AG08396 (cell line): Measurements from ENCODE around the gene SBF2.

Experiments
- DNase-seq: peaks from one replicate; pipeline ENCODE4 v3.0.0; 2012; ENCODE audit warnings: low spot score, mixed read lengths

SBF2 gene

DNA sequence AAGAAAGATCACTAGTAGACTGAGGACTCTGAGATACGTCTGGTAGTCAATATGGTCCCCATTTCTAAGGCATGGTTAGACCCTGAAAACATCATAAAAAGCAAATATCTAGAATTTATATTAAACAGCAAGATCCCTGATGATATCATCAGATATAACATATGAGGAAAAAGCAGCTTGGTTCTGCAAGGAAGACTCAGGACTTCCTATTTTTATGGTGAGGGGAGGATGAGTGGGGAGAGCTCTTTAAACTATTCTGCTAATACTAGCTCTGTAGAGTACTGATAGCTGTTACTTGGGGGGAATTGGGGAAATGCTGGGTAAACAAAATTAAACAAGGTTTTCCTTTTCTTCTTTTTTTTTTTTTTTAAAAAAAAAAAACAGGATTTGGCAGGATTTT, 394.3 kb downstream of the SBF2 start:
- DNase-seq = no peak

DNA sequence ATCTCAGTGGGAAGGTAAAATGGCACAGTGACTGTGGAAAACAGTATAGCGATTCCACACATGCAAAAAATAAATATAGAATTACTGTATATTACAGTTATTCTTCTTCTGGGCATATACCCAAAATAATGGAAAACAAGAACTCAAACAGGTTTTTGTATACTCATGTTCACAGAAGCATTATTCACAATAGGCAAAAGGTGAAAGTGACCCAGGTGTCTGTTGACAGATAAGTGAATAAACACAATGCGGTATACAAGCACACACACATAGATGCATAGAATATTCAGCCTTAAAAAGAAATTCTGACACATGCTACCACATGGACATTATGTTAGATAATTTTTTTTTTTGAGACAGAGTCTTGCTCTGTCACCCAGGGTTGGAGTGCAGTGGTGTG, 397.1 kb downstream of the SBF2 start:
- no peak for DNase-seq

DNA sequence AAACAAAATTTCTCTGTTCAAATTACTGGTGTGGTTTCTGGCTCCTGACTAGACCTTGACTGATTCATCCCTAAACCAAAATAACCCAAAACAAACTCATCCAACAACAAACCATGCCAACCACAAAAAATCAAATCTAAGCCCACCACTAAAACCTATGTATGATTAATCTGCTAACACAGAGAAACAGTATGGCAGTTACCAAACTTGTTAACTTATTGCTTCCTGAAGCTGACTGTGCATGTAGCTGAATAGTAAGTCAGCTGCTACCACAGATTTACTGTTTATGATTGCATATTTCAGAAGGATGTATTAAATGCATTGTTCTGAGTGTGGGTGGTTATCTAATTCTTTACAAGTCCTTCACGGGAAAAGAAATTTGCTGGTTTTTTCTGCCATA, 399.0 kb downstream of the SBF2 start:
- DNase-seq = no peak

DNA sequence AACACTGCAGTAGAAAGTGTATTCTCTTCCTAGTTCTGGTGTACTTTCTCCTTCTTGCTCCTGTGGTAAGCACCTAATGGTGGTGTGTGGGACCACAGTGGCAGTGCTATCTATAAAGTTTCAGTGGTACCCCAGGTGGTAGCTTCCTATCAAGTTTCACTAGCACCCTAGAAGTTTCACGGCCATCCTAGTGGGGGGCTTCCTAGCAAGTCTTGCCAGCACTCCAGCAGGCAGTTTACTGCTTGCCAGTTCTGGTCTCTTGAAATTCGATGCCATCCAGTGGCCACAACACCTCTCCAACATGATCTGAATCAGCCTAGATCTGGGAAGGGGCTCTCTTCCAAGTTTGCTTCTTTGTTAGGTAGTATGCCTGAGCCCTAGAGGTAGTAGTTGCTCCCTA, 400.5 kb downstream of the SBF2 start:
- no peak for DNase-seq

DNA sequence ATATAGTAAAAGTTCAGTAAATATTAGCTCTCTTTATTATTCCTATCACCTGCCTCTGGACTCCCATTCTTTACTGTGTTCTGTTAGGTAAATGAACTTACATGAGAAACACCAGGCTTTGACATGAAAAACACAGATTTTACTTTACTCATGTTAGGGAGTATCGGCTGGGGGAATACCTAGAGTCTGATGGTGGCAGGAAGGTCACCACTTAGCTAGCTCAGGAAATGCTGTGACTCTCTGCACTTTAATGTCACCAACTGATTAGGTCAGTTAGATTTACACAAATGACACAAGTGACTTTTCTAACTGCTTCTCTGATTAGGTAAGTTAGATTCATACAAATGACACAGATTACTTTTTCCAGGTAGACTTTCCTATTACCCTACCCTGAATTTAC, 405.1 kb downstream of the SBF2 start:
- no peak for DNase-seq

DNA sequence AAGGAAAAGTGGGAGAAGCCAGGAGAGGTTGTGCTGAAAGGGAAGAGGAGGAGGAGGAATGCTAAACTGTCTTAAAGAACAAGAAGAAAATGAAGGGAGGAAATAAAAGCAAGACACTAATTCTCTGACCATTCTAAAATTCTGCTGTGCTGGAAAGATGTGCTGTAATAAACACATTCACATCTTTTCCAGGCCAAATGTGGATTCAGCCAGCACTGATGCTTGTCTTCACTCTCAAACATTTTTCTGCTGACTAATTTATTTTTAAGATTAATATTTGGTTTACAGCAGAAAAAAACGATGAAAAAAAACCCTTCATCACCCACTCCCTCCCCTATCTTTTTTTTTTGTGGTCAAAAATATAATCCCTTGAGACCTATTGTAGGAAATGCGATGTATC, 406.5 kb downstream of the SBF2 start:
- no peak for DNase-seq

DNA sequence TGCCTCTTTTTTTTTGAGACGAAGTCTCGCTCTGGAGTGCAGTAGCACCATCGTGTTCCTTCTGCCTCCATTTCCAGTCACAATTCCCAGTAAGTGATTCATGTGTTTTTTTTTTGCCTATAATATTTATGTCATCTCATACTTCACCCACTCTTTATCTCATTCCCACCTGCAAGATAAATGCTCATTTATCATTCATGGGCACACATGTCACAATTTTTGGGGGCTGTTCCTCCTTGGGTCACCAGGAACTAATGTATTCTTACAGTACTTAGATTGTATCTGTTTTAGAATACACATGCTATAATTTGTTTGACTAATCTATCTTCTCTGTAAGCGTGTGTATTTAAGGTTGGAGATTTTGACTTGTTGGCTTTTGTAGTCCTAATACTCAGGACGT, 407.4 kb downstream of the SBF2 start:
- no peak for DNase-seq

DNA sequence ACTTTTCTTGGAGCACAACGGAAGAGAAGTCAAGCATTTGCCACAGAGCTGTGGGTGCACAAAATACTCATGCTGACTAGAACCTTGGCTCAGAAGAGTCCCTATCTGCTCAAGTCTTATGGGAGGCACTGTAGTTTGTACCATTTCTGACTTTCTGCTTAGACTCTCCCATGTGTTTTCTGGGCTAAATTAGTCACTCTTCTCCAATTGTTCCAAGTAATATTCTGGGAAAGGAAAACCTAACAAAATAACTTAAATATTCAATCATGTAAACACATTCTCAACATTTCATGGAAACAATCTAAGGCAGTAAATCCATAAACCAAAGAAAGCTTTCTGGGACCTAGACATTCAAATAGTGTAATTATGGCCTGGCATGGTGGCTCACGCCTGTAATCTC, 409.4 kb downstream of the SBF2 start:
- peak; percentile 15 for DNase-seq

DNA sequence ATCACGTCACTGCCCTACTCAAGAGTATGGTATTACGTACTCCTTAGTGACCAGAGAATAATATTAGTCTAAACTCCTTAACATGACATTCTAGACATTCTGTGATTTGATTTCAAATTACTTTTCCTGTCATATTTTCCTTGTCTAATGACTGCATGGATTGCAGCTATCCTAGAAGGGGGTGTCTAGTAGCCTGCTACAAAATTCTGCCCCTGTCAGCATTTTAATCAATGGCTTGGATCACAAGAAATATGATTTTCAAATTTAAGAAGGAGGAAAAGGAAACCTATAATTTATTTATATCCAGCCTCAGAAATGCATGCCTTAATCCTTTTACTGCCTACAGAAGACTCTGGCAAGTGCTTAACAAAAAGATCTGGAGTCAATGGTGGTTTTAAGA, 413.4 kb downstream of the SBF2 start:
- no peak for DNase-seq

DNA sequence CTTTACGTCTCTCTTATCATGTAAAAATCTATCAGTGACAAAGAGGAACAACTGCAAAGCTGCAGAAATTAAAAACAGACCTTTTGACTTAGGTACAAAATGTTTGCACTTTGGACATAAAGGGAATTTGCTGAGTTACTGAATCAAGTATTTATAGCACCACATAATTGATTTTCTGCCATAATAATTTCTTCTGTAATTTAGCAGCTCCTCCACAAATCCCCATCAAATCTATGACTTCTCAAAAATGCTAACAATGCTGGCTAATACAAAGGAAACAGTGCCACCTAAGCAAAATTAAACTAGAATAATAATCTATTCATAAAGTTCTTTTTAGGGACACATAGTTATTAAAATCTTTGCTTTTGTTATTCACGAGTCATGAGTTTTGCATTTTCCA, 415.1 kb downstream of the SBF2 start:
- DNase-seq = no peak

DNA sequence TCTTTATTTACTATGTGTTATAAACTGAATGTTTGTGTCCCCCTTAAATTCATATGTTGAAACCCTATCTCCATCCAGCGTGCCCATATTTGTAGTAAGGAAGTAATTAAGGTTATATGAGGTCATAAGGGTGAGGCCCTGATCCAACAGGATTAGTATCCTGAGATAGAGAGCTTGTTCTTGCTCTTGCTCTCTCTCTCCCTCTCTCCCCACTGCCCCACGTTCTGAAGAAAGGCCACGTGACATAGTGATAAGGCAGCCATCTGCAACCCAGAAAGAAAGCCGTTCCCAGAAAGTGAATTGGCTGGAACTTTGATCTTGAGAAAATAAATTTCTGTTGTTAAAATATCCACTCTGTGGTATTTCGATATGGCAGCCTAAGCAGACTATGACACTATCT, 417.7 kb downstream of the SBF2 start:
- no peak for DNase-seq

DNA sequence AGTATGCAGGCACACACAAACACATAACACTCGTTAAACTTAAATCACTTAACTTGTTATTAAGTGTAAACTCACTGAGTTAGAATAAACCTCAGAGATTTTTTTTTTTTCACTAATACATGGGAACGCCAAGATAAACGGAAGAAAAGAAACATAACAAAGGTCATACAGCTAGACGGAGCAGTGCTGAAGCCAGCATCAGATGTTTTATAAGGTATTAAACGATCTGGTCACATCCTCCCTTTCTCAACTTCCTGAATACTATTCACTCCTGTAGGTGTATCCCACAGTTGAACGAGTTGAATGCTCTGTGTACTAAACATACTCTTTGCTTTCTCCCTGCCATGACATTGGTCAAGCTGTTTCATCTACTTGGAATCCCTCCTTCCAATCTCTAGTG, 418.2 kb downstream of the SBF2 start:
- no peak for DNase-seq

DNA sequence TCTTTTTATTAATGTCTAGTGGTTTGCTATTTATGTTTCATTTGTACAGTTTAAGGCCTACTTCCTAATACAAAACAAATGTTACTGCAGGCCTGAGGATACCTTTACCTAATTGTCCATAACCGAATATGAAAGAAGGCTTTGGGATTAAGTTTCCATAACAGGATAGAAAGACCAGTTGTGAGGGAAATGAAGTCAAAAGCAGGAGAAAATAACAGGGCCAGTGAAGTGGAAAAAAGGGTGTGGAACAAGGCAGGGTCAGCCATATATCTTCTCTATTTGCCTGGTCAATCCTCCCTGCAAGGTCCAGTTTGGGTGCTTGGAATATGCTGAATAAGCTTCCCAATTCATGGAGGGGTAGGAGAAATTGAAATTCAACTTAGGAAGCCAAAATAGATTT, 418.6 kb downstream of the SBF2 start:
- DNase-seq = no peak

DNA sequence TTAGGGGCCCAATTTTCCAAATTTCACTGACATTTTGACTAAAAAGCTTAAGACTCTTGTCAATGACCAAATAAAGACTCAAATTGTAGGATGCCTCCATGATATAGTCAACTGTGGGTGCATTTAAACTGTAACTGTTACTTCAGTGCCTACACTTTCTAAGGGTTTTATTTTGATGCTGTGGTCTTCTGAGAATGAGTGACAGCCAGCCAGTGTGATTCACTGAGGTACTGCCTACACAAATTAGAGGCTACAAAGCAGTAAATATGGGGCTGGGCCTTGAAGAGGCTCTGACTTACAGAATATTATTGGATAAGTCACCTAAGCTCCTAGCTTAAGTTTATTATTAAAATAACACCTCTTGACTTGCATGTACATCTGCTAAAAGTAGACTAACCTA, 419.6 kb downstream of the SBF2 start:
- no peak for DNase-seq

DNA sequence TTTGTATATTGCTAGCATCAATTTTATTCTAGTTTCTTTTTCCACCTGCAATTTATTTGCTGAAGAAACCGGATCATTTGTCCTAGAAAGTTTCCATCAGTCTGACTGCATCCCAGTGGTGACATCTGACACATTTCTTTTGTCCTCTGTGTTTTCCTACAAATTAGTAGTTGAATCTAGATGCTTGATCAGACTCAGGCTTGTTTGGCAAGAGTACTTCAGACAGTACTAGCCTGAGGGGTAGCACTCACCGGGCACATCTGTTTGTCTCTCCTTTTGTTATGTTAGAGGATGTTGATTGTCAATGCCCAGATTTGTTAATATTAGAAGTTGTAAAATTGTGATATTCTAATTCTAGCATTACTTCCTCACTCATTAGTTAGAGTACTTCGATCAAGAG, 425.4 kb downstream of the SBF2 start:
- no peak for DNase-seq

DNA sequence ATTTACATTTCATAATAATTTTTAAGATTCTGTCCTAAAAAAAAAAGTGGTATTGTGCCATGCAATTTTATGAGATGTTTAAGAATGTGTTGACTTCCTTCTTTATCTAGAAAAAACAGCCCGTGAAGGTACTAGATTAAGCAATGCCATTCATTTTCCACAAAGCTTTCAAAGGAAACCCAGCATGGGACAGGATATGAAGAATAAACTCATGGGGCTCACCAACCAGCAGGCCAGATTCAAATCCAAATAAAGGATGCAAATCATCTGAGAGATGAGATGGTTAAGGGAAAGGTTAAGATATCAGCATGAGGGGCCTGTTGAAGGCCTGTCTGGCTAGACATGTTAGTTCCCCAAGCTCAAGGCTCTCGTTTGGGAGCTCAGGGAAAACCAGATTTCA, 431.0 kb downstream of the SBF2 start:
- no peak for DNase-seq

DNA sequence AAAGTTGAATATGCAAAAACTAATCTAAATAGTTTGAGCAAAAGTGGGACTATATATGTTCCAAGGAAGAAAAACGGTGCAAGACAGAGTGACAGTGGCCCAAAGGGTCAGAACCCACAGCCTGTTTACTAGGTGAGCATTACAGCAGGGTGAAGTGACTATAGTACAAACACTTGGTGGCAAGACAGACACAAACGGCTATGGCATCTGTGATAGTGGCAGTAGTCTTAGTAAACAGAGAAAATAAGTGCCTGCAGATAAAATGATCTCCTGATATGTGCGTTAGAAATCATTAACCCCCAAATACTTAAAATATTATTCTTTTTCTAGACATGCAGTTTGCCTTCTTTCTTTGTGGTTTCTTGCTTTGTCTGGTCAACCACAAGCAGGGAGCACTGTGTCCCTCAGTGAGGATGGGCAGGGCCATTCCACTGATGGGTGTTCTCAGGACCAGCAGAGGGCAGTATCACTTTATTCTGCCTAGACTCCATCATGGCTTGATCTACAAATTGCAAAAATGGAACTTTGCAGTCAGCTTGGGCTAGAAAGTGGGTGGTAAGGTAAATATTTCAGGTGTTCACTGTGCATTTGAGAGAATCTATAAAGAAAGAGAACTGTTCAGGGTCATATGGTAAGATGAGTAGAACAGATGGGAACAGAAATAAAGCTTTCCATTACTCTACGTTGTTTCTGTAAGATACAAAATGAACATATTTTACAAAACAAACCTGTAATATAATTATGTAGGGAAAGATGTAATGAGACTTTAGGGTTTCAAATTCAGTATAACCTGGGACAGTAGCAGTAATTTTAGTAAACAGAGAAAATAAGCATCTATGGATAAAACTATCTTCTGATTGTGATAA, 431.9 kb downstream of the SBF2 start:
- peak; percentile 57 for DNase-seq

DNA sequence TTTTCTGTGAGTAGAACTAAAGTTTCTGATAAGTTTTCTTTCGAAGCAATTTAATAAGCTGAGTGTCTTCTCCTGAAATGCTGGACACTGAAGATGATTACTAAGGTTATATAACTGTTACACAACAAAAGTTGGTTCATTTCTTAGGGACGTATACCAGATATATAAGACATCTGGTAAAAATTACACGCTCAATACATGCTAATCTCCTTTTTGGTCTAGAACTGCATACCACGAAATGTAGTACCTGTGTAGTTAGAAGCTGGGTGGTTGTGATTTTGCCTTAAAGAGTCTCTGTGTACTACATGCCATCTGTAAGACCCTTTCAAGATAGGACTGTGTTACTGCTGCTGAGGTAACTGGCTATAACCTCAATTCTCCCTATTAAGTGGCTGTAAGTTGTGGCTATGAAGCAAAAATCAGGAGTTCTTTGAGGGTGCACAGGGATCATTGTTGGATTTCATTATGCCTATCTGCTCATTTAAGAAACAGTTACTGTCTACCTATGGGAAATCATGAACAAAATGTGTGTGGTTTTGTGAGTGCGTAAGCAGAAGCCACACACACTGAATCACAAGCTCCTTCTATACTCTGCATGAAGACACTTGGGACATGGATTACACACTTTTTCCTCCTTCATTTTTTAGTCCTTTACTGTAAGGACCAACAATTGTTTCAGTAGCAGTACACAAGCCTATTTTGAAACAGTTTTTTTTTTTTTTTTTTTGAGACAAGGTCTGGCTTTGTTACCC, 434.3 kb downstream of the SBF2 start:
- DNase-seq = no peak

DNA sequence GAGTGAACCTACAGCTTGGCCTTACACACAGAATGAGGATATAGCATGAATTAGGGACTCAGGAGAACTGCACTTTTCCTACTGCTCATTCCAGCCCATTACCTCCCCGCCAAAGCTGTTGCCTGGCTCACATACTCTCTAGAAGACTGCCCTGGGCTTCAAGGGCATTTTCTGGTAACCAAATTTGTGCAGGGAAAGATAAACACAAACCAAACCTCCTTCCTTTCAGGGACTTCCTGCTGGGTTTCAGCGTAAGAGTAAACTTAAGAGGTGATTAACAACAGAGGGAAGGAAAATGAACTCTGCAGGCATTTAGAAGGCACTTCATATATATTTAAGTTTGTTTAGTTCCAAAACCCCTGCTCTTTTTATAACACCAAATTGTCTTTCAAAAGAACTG, 435.2 kb downstream of the SBF2 start:
- no peak for DNase-seq

DNA sequence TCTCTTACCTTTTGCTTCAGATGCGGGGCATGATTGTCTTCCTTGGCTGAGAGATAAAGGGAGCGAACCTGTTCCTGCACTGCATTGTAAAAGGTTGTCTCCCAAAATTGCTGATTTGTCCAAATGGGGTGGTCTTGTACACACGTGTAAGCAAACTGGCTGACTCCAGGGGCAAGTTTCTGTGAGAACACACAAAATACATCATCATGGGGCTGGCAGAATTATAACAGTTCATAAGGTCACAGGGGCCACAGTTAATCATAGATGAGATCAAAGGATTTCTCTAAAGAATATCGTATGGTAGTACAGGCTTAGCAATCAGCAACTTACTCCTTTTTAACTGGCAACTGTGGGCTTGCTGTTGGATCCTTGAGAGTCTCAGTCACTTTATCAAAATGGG, 435.8 kb downstream of the SBF2 start:
- no peak for DNase-seq

DNA sequence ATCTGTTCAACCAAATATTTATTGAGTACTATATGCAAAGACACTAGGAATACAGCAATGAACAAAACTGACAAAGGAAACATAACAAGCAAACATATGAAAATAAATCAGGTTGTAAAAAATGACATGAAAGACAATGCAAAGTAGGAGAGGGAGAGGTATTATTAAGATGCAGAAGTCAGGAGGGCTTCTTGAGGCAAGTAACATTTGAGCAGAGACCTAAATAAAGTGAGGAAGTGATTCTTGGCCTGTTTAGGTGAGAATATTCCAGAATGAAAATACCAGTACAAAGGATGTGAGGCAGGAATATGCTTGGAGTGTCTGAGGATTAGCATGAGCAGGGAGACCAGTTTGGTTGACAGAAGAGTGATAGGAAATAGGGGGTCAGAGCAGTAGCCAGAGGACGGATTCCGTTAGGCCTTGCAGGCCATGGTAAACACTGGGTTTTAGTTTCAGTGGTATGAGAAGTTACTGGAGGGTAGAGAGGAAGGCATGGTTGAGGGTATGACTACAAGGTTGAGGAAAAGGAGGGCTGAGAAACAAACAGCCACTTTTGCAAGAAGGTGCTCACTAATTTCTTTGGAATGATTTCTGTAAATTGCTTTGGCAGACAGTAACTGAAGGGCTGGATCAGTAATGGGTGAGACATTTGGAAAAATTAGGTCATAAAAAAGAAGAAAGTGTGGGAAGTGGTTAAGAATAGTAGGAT, 438.3 kb downstream of the SBF2 start:
- DNase-seq = peak; percentile 30

DNA sequence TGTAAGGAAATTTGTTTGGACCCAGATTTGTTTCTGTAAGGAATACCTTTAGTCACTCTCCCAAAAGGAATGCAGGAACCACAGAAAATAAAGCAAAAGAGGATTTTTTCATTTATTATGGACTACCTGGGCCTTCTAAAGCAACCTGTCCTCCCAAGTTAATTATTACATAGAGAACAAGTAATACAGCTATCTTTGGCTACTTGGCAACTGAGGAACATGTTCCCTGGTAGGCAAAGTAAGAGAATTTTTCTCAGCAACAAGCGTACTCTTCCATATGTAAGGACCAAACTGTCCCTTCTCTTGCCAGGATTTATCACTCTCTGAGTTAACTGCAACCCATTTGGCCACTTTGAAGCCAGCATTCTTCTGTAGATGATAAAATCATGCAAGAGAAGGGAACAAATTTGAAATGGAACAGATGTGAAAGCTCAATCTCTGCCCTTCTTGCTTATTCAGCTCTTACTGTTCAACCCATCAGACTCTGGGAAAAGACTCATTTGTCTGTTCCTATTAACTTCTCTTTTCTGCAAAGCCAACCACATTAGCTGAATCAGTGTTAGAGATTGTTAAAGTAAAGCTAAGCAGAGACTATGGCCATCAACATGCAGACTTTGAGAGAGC, 440.0 kb downstream of the SBF2 start:
- no peak for DNase-seq

DNA sequence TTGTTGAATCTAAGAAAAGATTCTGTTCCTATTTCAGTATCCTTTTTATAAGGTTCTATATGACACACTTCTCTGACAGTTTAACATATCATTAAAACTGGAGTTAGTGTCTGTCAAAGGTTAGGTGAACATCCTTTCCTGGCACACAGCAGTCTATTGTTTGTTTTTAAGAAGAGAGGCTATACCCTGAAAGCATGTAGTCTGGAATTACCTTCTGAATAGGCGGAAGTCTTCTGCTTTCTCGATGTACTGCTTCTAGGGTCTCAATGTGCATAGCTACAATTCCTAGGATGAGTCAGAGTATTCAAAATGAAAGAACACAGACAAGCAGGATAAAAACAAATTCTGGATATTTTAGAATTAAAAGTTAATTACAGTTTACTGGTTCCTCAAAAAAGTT, 441.6 kb downstream of the SBF2 start:
- no peak for DNase-seq
